MM.1S (cell line): ENCODE results near the gene MEPE.

Experiments used
- DNase-seq: peaks from one replicate; pipeline ENCODE4 v3.0.0-alpha.2; 2015
- H2AFZ ChIP-seq: fragments of 300-600 bp; sonication (generic); 2 replicates; pipeline ENCODE4 v1.6.0; 2016; ENCODE audit warnings: antibody characterized with exemption, low read length
- H3F3A ChIP-seq: fragments of 300-600 bp; sonication (generic); 2 replicates; pipeline ENCODE4 v1.6.1; 2016; ENCODE audit warnings: mild to moderate bottlenecking, antibody characterized with exemption, low read length, moderate library complexity, mixed read lengths; ENCODE audit not compliant: insufficient read depth
- H3K27ac ChIP-seq: fragments of 300-600 bp; sonication (generic); 2 replicates; pipeline ENCODE4 v1.5.1; 2016; ENCODE audit warnings: mild to moderate bottlenecking, low read length
- H3K27me3 ChIP-seq: fragments of 300-600 bp; sonication (generic); replicated peaks from 2 replicates; pipeline ENCODE4 v1.6.0; 2016; ENCODE audit warnings: low read length; ENCODE audit not compliant: insufficient read depth
- H3K36me3 ChIP-seq: fragments of 300-600 bp; sonication (generic); replicated peaks from 2 replicates; pipeline ENCODE4 v1.6.1; 2016; ENCODE audit warnings: mild to moderate bottlenecking, low read length, mixed read lengths; ENCODE audit not compliant: insufficient read depth
- H3K4me1 ChIP-seq: fragments of 300-600 bp; sonication (generic); 2 replicates; pipeline ENCODE4 v1.6.1; 2016; ENCODE audit warnings: low read length, mixed read lengths
- H3K4me2 ChIP-seq: fragments of 300-600 bp; sonication (generic); 2 replicates; pipeline ENCODE4 v1.6.0; 2016; ENCODE audit warnings: low read depth, low read length
- H3K4me3 ChIP-seq: fragments of 300-600 bp; sonication (generic); 2 replicates; pipeline ENCODE4 v1.5.1; 2016; ENCODE audit warnings: low read length, mixed read lengths
- H3K79me2 ChIP-seq: fragments of 300-600 bp; sonication (generic); 2 replicates; pipeline ENCODE4 v1.6.1; 2016; ENCODE audit warnings: mixed run types, low read length, mixed read lengths
- H3K9ac ChIP-seq: fragments of 300-600 bp; sonication (generic); 2 replicates; pipeline ENCODE4 v1.6.1; 2016; ENCODE audit warnings: low read length, mixed read lengths
- H3K9me2 ChIP-seq: fragments of 300-600 bp; sonication (generic); replicated peaks from 2 replicates; pipeline ENCODE4 v1.6.1; 2016; ENCODE audit warnings: mild to moderate bottlenecking, low read length, mixed read lengths; ENCODE audit not compliant: insufficient read depth
- H3K9me3 ChIP-seq: fragments of 300-600 bp; sonication (generic); replicated peaks from 2 replicates; pipeline ENCODE4 v1.6.1; 2016; ENCODE audit warnings: mild to moderate bottlenecking, low read length, mixed read lengths; ENCODE audit not compliant: insufficient read depth
- H4K20me1 ChIP-seq: fragments of 300-600 bp; sonication (generic); 2 replicates; pipeline ENCODE4 v1.6.1; 2016; ENCODE audit warnings: mild to moderate bottlenecking, low read length, moderate library complexity, mixed read lengths; ENCODE audit not compliant: insufficient read depth
- EZH2 ChIP-seq: fragments of 300-600 bp; sonication (generic); optimal IDR thresholded peaks from 2 replicates; pipeline ENCODE3; 2017; ENCODE audit warnings: low read depth, mild to moderate bottlenecking, antibody characterized with exemption, low read length, mixed read lengths
- EZH2phosphoT487 ChIP-seq: fragments of 300-600 bp; sonication (generic); IDR thresholded peaks from 2 replicates; pipeline ENCODE4 v1.6.1; 2018; ENCODE audit warnings: antibody characterized with exemption, low read length
- TF ChIP-seq, protein P1 (sequence below): fragments of 300-600 bp; sonication (generic); IDR thresholded peaks from 2 replicates; pipeline ENCODE4 v1.5.1; 2016; ENCODE audit warnings: antibody characterized with exemption, low read length, mixed read lengths

The MEPE gene

DNA sequence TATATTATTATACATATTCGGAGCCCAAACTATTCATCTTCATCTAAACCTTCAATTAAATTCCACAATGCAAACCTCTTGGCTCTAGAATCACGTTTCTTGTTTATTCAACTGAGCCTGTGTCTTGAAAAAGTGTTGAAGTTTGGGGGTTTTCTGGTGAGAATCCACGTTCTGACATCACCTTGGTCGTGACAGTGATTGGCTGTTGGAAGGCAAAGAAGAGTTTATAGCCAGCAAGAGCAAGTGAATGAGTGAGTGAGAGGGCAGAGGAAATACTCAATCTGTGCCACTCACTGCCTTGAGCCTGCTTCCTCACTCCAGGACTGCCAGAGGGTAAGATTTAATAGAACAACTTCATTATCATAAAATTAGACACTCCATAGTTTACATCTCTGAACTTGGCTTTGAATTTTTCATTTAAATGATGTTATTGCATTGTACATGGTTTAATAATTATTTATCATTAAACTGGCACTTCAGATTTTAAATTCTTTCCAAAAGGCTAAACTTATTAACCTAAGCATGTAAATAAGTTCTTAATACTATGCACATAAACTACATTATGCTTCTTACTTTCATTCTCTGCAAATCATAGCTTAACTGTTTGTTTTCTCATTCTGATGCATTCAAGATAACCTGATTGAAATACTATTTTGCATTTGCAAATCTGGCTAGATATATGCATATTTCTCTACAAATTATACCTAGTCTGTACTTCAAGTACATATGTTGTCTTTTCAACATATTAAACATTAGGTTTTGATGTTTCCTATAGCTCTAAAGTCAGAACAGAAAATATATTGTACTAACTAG lies 33.3 kb upstream of the MEPE start, which contains the start of gene IBSP:
Gene IBSP (plus strand): TSS at position 254 of the 813 bp plus-strand sequence. CDS start 2,808 bp downstream, outside the sequence.
- DNase-seq = no peak
- Histone ChIP-seq H3K9me2 (no peaks in the 10 kb centered on the region), H3K36me3 (no peaks in the 10 kb centered on the region), H3K79me2 (no peaks in the 10 kb centered on the region), H3K4me1 (no peaks in the 10 kb centered on the region), H3K27ac (no peak within 1 kb of the TSS), H3K9me3 (no peaks in the 10 kb centered on the region), H3K9ac (no peak within 1 kb of the TSS), H3K4me3 (no peak within 1 kb of the TSS), H3F3A (no peaks in the 10 kb centered on the region), H2AFZ (no peak within 1 kb of the TSS), H3K27me3 (no peaks in the 10 kb centered on the region), H3K4me2 (no peak within 1 kb of the TSS), H4K20me1 (no peaks in the 10 kb centered on the region)
- TF ChIP-seq, protein P1, sequence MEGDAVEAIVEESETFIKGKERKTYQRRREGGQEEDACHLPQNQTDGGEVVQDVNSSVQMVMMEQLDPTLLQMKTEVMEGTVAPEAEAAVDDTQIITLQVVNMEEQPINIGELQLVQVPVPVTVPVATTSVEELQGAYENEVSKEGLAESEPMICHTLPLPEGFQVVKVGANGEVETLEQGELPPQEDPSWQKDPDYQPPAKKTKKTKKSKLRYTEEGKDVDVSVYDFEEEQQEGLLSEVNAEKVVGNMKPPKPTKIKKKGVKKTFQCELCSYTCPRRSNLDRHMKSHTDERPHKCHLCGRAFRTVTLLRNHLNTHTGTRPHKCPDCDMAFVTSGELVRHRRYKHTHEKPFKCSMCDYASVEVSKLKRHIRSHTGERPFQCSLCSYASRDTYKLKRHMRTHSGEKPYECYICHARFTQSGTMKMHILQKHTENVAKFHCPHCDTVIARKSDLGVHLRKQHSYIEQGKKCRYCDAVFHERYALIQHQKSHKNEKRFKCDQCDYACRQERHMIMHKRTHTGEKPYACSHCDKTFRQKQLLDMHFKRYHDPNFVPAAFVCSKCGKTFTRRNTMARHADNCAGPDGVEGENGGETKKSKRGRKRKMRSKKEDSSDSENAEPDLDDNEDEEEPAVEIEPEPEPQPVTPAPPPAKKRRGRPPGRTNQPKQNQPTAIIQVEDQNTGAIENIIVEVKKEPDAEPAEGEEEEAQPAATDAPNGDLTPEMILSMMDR = no peak
- TF ChIP-seq EZH2 (no peak), EZH2phosphoT487 (no peak)

DNA sequence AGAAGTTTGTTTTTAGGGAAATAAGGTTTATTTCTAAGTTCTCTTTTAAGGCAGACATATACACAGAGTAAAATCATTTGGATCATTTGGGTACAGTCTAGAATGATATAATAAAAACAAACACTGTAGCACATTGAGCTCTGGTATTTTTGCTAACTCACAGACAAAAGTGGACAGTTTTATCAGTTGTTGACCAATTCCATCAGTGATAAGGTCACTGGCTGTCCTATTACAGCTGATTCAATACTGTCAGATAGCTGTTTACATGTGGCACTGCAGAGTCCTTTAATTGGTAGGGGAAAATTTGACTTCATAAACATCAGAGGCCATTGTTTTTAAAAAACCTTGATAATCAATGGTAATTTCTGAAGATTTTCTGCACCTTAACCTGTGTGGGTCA lies 29.9 kb upstream of the MEPE start:
- Histone ChIP-seq H4K20me1 (no peaks in the 10 kb centered on the region), H3K79me2 (no peaks in the 10 kb centered on the region), H3K27ac (no peak overlapping the region), H2AFZ (no peak overlapping the region), H3K9ac (no peak overlapping the region), H3K9me3 (no peaks in the 10 kb centered on the region), H3K4me3 (no peak overlapping the region), H3K9me2 (no peaks in the 10 kb centered on the region), H3K36me3 (no peaks in the 10 kb centered on the region), H3K4me2 (no peak overlapping the region), H3K4me1 (no peaks in the 10 kb centered on the region), H3K27me3 (no peaks in the 10 kb centered on the region), H3F3A (no peaks in the 10 kb centered on the region)
- DNase-seq = no peak
- TF ChIP-seq, protein P1 = no peak
- TF ChIP-seq EZH2phosphoT487 (no peak), EZH2 (no peak)

DNA sequence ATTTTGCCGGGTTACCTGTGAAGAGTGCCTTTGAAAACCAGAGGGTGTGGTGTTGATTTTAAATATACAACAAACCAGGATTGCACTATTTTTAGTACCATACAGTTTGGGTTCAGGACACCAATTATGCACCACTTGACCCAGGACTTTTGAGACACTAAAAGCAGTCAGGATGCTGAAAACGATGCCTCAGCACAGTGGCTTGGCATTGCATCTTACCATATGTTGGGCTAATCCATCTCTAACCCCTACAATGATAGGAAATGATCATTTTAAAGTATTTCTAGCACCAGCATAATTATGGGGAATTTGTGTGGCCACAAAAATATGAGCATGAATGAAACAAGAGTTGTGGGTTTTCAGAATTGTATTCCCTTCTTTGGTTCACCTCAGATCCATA lies 29.3 kb upstream of the MEPE start:
- Histone ChIP-seq H3K4me3 (no peak overlapping the region), H3K4me1 (no peaks in the 10 kb centered on the region), H2AFZ (no peak overlapping the region), H3K36me3 (no peaks in the 10 kb centered on the region), H3K9me3 (no peaks in the 10 kb centered on the region), H3K27me3 (no peaks in the 10 kb centered on the region), H3K9ac (no peak overlapping the region), H3K9me2 (no peaks in the 10 kb centered on the region), H3K79me2 (no peaks in the 10 kb centered on the region), H4K20me1 (no peaks in the 10 kb centered on the region), H3F3A (no peaks in the 10 kb centered on the region), H3K27ac (no peak overlapping the region), H3K4me2 (no peak overlapping the region)
- DNase-seq = no peak
- TF ChIP-seq, protein P1 = no peak
- TF ChIP-seq EZH2 (no peak), EZH2phosphoT487 (no peak)
